ENCODE results near the gene C9orf152.
"Not testable (repeated sequence)": the region's sequence is repeated elsewhere in the genome, so short reads cannot be mapped to it uniquely, and the experiment has no call there.

Gene C9orf152, protein sequence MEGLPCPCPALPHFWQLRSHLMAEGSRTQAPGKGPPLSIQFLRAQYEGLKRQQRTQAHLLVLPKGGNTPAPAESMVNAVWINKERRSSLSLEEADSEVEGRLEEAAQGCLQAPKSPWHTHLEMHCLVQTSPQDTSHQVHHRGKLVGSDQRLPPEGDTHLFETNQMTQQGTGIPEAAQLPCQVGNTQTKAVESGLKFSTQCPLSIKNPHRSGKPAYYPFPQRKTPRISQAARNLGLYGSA

DNA sequence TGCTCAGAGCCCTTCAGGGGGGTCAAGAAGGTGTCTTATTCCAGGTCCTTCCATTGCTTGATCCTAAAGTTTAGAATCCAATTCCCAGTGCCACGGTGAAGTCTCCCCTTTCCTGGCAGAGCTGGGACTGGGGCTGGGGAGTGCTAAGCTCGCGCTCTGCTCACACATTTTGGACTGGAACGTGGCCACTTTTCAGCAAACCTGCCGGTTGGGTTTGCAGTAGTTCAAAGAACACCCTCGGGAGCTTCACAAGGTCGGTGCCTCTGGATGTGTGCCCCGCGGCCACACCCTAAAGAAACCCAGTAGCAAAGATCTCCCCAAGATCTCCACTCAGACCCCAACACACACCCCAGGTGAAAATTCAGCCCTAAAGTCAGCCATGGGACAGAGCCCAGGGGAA is at the start of gene C9orf152:
Gene C9orf152, minus strand, starts transcription at position 129 of the 400 bp plus-strand sequence. CDS start 580 bp downstream, outside the sequence.
- no peak for DNase-seq (ENCODE audit: low read depth)

GRCh38 chr9:110257097-110257841 is 49.3 kb upstream of the C9orf152 start:
- DNase-seq (ENCODE audit: low read depth), result no peak

DNA sequence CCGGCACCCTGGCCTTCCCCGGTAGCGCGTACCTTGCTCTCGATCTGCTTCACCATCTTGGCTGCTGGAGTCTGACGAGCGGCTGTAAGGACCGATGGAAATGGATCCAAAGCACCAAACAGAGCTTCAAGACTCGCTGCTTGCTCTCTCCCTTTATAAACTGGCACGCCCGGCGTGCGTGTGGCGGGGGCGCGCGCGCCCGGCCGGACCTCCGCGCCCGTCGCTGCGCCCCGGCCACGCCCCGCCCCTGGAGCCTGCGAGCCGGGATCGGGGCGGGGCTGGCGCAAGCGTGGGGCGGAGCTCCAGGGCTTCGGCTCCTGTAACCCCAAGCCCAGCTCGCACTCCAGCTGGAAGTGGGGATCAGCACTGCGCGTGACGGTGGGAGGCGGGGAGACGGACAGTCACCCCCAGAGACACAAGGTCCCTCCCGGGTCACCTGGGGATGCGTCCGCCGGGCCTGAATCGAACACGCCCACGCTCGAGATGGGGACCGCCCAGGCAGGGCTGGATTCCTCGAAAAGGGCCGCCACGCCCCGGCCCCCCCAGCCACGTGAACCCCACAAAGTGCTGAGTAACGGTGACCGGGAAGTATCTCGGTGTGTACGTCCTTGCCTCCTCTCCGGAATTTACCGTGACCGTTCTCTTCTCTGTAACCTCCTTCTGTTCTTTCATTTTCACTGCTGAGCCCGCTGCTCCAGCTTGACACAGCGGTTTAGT is 48.6 kb upstream of the C9orf152 start, which contains the start of gene TXN:
Gene TXN, minus strand, starts transcription at position 128 of the 717 bp plus-strand sequence. Its CDS starts 72 bp downstream, at position 56.
- DNase-seq (ENCODE audit: low read depth), result peak; percentile 82

GRCh38 chr9:110255463-110256379 is 47.8 kb upstream of the C9orf152 start:
- peak; percentile 27 for DNase-seq (ENCODE audit: low read depth)

GRCh38 chr9:110255034-110255462 is 47.1 kb upstream of the C9orf152 start:
- DNase-seq (ENCODE audit: low read depth), result no peak

- no peak for DNase-seq (ENCODE audit: low read depth)
Measured at GRCh38 chr9:110254500-110254899, 46.5 kb upstream of the C9orf152 start.

DNA sequence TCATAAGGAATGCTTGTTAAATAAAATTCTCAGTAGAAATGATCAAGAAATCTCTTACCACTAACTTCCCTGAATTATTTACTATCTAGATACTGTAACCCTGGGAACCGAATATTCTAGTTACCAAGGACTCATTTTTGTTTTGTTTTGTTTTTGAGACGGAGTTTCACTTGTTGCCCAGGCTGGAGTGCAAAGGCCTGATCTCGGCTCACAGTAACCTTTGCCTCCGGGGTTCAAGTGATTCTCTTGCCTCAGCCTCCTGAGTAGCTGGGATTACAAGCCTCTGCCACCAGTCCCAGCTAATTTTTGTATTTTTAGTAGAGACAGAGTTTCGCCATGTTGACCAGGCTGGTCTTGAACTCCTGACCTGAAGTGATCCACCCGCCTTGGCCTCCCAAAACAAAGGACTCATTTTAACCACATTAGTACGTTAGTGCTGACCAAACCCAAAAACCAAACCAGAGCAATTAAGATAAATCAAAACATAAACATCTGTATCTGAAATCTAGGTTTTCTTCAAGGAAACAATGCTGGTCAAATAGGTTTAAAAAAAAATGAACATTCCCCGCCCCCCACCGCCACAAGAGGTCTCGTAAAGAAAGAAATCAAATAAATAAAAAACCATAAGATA is 44.7 kb upstream of the C9orf152 start:
- DNase-seq (ENCODE audit: low read depth), result no peak

DNA sequence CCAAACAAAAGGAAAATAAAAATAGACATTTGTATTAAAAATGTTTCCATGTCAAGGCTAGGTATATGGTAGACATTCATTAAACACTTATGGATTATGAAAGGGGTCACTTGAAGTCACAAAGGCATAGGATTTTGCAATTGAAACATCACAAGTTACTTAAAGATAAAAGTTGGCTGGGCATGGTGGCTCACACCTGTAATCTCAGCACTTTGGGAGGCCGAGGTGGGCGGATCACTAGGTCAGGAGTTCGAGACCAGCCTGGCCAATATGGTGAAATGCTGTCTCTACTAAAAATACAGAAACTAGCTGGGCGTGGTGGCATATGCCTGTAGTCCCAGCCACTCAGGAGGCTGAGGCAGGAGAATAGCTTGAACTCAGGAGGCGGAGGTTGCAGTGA is 43.8 kb upstream of the C9orf152 start:
- not testable (repeated sequence) for DNase-seq (ENCODE audit: low read depth)

DNA sequence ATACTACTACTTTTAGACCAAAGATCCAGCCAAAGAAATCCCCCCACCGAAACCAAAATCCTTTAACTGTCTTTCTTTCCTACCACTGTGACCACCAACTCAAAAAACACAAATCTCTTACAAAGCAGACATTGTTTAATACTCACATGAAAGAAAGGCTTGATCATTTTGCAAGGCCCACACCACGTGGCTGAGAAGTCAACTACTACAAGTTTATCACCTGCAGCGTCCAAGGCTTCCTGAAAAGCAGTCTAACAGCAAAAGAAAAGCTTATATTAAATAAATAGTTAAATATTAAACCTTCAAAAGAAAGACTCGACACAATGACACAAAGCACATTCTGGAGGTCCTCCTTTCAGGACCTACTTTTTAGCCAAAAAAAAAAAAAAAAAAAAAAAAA is 43.3 kb upstream of the C9orf152 start:
- no peak for DNase-seq (ENCODE audit: low read depth)

DNA sequence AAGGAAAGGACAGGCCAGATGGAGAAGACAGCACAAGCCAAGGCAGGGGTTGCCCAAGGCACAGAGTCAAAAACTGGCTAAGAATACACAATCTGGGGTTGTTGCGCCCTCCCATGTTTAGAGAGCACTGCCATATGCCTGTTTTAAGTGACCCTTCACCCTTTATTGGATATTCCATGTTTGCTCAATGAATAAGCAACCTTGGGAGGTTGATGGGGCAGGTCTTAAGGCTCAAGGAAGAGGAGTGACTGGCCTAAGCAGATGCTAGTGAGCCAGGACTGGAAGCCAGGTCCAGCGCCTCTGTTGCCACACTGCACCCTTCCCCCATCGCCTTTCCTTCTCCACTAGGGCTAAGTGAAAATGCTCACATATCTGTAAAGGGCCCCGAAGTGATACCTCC is 41.6 kb upstream of the C9orf152 start:
- DNase-seq (ENCODE audit: low read depth), result no peak

- no peak for DNase-seq (ENCODE audit: low read depth)
Measured at GRCh38 chr9:110248361-110248760, 40.4 kb upstream of the C9orf152 start.

DNA sequence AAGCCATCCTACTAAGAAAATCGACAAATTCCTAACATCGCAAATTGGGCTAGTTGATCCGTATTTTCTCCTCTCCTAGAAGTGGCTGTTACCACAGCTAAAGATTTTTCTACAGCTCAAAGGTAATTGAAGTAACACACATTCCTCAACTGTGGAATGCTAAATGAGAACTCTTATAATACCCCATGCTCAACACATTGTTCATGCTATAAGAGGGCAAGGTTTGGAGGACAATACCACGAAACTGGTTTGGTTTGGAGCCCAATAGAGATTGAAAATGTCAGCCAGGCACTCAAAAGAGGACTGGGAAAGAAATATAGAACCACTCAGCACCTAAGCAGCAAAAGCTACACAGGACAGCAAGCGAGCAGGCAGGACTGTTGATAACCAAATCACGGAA is 38.3 kb upstream of the C9orf152 start:
- no peak for DNase-seq (ENCODE audit: low read depth)

GRCh38 chr9:110244616-110245015 is 36.7 kb upstream of the C9orf152 start:
- DNase-seq (ENCODE audit: low read depth), result no peak

- DNase-seq (ENCODE audit: low read depth), result no peak
Measured at GRCh38 chr9:110241858-110242321, 33.9 kb upstream of the C9orf152 start.

- no peak for DNase-seq (ENCODE audit: low read depth)
Measured at GRCh38 chr9:110241260-110241857, 33.4 kb upstream of the C9orf152 start.

GRCh38 chr9:110240198-110240597 is 32.2 kb upstream of the C9orf152 start:
- DNase-seq (ENCODE audit: low read depth), result no peak

- no peak for DNase-seq (ENCODE audit: low read depth)
Measured at GRCh38 chr9:110228321-110228720, 20.4 kb upstream of the C9orf152 start.

DNA sequence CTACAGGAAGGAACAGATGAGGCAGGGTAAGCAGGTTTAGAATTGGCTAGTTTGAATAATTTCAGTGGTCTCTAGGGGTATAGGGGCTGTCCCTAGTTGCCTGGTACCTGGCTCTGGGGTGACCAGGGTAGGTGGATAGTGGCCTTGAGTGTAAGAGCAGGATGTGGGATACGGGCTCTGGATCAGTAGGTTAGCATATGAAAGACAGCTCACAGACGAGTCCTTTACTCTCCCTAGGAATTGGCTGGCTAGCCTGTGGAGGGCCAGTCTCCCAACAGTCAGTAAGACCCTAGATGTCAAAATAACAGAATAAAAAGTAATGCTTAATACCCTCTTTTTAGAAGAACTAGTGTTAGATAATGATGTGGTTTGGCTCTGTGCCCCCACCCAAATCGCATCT is 16.6 kb upstream of the C9orf152 start:
- DNase-seq (ENCODE audit: low read depth), result no peak

GRCh38 chr9:110220809-110221208 is 12.8 kb upstream of the C9orf152 start:
- no peak for DNase-seq (ENCODE audit: low read depth)

- no peak for DNase-seq (ENCODE audit: low read depth)
Measured at GRCh38 chr9:110217656-110218099, 9.7 kb upstream of the C9orf152 start.
